Upper lobe of left lung (tissue), 6 donors: ENCODE measurements around the gene NRIP3. TPM values are rescaled to one million over a fixed set of nuclear protein-coding genes. Genes with fewer than 3 reads are reported as not detected.
A peak's percentile ranks its signal among the peaks of the same experiment; 100 is the strongest.
"Not testable (repeated sequence)": the region's sequence is repeated elsewhere in the genome, so short reads cannot be mapped to it uniquely, and the experiment has no call there.

Experiments
- ATAC-seq, 2 donors: fragments of 200-7000 bp; cut with Tn5 transposase; one replicate each; pipeline ENCODE4 v1.9.1; 2022; ENCODE audit warnings: mild to moderate bottlenecking in 2 of 2, moderate library complexity in 2 of 2; ENCODE audit not compliant: low FRiP score in 2 of 2
- DNase-seq, 2 donors: peaks; one replicate each; pipeline ENCODE4 v3.0.0-alpha.2; 2019 to 2020
- H3K27ac ChIP-seq, 4 donors: fragments of 200-600 bp; sonication (generic); one replicate each; pipeline ENCODE4 v1.5.1; 2016 to 2019
- H3K27me3 ChIP-seq, 4 donors: fragments of 200-600 bp; sonication (generic); one replicate each; pipeline ENCODE4 v1.5.1; 2017 to 2019
- H3K36me3 ChIP-seq, 4 donors: fragments of 200-600 bp; sonication (generic); one replicate each; pipeline ENCODE4 v1.5.1; 2016 to 2019
- H3K4me1 ChIP-seq, 4 donors: fragments of 200-600 bp; sonication (generic); one replicate each; pipeline ENCODE4 v1.5.1; 2018 to 2019
- H3K4me3 ChIP-seq, 4 donors: fragments of 200-600 bp; sonication (generic); one replicate each; pipeline ENCODE4 v1.5.1; 2017 to 2019; ENCODE audit warnings: mild to moderate bottlenecking in 2 of 4, moderate library complexity in 1 of 4
- H3K9me3 ChIP-seq, 4 donors: fragments of 200-600 bp; sonication (generic); one replicate each; pipeline ENCODE4 v1.5.1; 2018 to 2019
- EP300 ChIP-seq, 4 donors: sonication (generic); formaldehyde crosslinking; IDR thresholded peaks; one replicate each; pipeline ENCODE4 v1.5.1; 2017; ENCODE audit warnings: antibody characterized with exemption in 4 of 4, control low read depth in 2 of 4
- POLR2A ChIP-seq, 4 donors: fragments of 450-650 bp; IDR thresholded peaks; one replicate each; pipeline ENCODE4 v1.5.1; 2016 to 2017; ENCODE audit warnings: antibody characterized with exemption in 4 of 4, mild to moderate bottlenecking in 2 of 4
- POLR2AphosphoS5 ChIP-seq, 2 donors: sonication (generic); formaldehyde crosslinking; IDR thresholded peaks; one replicate each; pipeline ENCODE4 v1.5.1; 2017; ENCODE audit warnings: antibody characterized with exemption in 2 of 2
- WGBS, 2 donors: methylation state at CpG; one replicate each; pipeline ENCODE4 v1.1.5; 2017 to 2018; 5-methylcytosine and 5-hydroxymethylcytosine counted together
- small RNA-seq, 4 donors: library from RNA; depleted of rRNA; stranded (forward); fragments of <200 nt; gene quantifications; one replicate each; pipeline ENCODE3, GENCODE V24; 2016
- total RNA-seq, 6 donors: library from RNA; depleted of rRNA in 4 of 6; stranded (reverse); fragments of >200 nt in 4 of 6; gene quantifications; one replicate each; pipeline versions ENCODE4 v1.1.0 to v1.2.1, GENCODE V29; 2016 to 2021
- TF ChIP-seq, protein P1 (sequence below), 6 experiments: fragments of 450-650 bp in 4 of 6; fragments of 200-600 bp in 2 of 6; sonication (generic) in 2 of 6; IDR thresholded peaks; one replicate each; pipeline ENCODE4 v1.5.1; 2016 to 2019; ENCODE audit warnings: antibody characterized with exemption in 6 of 6
- donor health status: DM: no; HTN: no; CAD: no; lungs with moderate emphysema.
- donor health status: DM: no; HTN: yes; CAD: no; lungs with severe emphysema.

The NRIP3 gene
- total RNA-seq, 6 donors from 2014 or later = under 0.01 to 5.5 (median 0.87) TPM

DNA sequence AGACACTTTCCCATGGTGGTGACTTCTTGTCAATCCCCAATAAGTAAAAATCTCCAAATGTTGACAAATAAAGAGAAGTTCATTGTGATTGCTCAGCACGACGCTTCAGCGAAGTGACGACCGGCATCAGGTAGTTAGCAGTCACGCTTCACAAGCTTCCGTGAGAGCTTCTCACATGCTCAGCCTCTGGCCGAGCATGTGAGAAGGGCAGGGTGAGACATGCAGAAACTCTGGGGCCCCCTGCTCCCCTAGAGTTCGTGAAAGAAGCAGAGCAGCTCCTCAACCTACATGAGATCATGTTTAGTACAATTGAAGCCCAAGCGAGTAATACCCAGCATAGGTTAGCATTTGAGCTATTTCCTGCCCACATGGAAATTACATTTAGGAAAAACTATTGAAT lies 66.6 kb downstream of the NRIP3 start:
- no peaks in the 10 kb centered on the region for H3K4me1 ChIP-seq
- no peaks in the 10 kb centered on the region for H3K36me3 ChIP-seq
- ATAC-seq = no peak
- H3K27ac ChIP-seq = no peak overlapping the region
- H3K27me3 ChIP-seq = no peaks in the 10 kb centered on the region
- no peak for DNase-seq
- WGBS, 2 donors = 90 to 91% methylated on average over 10 of the region's 10 CpGs
- H3K9me3 ChIP-seq = no peaks in the 10 kb centered on the region
- H3K4me3 ChIP-seq = no peak overlapping the region
- TF ChIP-seq POLR2AphosphoS5 (IDR thresholded peaks at IDR 0.05) = no peak
- TF ChIP-seq EP300 (IDR thresholded peaks at IDR 0.05) = no peak
- TF ChIP-seq, protein P1, sequence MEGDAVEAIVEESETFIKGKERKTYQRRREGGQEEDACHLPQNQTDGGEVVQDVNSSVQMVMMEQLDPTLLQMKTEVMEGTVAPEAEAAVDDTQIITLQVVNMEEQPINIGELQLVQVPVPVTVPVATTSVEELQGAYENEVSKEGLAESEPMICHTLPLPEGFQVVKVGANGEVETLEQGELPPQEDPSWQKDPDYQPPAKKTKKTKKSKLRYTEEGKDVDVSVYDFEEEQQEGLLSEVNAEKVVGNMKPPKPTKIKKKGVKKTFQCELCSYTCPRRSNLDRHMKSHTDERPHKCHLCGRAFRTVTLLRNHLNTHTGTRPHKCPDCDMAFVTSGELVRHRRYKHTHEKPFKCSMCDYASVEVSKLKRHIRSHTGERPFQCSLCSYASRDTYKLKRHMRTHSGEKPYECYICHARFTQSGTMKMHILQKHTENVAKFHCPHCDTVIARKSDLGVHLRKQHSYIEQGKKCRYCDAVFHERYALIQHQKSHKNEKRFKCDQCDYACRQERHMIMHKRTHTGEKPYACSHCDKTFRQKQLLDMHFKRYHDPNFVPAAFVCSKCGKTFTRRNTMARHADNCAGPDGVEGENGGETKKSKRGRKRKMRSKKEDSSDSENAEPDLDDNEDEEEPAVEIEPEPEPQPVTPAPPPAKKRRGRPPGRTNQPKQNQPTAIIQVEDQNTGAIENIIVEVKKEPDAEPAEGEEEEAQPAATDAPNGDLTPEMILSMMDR (IDR thresholded peaks at IDR 0.05) = no peak
- no peak for TF ChIP-seq POLR2A (IDR thresholded peaks at IDR 0.05)

DNA sequence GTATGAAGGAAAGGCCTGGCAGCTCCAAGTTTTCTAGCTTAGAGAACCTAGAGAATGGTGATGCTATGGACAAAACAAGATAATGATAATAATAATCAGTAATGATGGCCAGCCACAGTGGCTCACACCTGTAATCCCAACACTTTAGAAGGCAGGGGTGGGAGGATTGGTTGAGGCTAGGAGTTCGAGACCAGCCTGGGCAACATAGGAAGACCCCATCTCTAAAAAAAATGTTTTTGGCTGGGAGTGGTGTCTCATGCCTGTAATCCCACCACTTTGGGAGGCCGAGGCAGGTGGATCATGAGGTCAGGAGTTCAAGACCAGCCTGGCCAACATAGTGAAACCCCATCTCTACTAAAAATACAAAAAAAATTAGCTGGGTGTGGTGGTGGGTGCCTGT lies 68.0 kb downstream of the NRIP3 start:
- H3K4me1 ChIP-seq = not testable (repeated sequence)
- 86 to 96% methylated on average over 2 of the region's 2 CpGs for WGBS, 2 donors

DNA sequence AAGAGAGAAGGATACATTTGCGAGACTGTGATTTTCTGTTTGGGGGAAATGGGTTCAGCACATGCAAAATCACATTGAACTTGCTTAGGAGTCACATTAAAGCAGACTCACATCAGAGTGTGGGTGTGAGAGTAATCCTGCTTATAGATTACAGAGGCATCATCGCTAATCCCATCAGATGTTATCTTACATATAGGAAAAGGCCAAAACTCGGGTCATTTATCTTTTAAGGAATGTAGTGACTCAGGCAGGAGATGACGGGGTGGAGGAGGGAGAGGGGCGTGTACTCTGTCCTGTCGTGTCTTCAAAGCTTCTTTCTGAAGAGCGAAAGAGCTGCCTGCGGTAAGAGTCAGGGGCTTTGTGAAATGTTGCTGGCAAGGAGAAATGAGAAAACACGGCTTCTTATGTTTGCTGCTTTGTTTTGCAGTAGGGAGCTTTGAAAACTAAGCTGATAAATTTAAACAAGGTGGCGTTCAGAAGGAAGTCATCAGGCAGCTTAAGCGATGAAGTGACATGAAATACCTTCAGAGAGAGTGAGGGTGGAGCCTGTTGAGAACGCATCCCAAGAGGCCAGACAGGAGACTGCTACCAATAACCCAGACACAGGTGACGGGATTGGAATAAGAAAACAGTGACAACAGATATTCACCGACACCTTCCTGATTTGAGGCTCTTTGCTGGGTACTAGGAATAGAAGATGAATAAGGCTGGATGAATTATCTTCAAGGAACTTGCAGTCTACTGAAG lies 68.9 kb downstream of the NRIP3 start:
- whole genome bisulfite sequencing, 2 donors = 54 to 60% methylated on average over 14 of the region's 14 CpGs
- Histone ChIP-seq H3K27me3 (no peaks in the 10 kb centered on the region), H3K27ac (no peak overlapping the region), H3K9me3 (no peaks in the 10 kb centered on the region), H3K36me3 (no peaks in the 10 kb centered on the region), H3K4me3 (no peak overlapping the region), H3K4me1 (no peaks in the 10 kb centered on the region)
- DNase-seq = no peak
- peak in 1 of 2 donors; percentile 80 for ATAC-seq
- TF ChIP-seq POLR2AphosphoS5 (IDR thresholded peaks at IDR 0.05) = no peak
- TF ChIP-seq, protein P1 (IDR thresholded peaks at IDR 0.05) = no peak
- TF ChIP-seq EP300 (IDR thresholded peaks at IDR 0.05) = no peak
- no peak for TF ChIP-seq POLR2A (IDR thresholded peaks at IDR 0.05)

More for the DNA sequence above, 68.0 kb downstream of the NRIP3 start:
- not testable (repeated sequence) for H3K36me3 ChIP-seq, H3K9me3 ChIP-seq, H3K27me3 ChIP-seq, ATAC-seq, DNase-seq, H3K27ac ChIP-seq, H3K4me3 ChIP-seq

GRCh38 chr11:8933931-8934330 lies 69.9 kb downstream of the NRIP3 start:
- WGBS, 2 donors = 94 to 99% methylated on average over 6 of the region's 6 CpGs

DNA sequence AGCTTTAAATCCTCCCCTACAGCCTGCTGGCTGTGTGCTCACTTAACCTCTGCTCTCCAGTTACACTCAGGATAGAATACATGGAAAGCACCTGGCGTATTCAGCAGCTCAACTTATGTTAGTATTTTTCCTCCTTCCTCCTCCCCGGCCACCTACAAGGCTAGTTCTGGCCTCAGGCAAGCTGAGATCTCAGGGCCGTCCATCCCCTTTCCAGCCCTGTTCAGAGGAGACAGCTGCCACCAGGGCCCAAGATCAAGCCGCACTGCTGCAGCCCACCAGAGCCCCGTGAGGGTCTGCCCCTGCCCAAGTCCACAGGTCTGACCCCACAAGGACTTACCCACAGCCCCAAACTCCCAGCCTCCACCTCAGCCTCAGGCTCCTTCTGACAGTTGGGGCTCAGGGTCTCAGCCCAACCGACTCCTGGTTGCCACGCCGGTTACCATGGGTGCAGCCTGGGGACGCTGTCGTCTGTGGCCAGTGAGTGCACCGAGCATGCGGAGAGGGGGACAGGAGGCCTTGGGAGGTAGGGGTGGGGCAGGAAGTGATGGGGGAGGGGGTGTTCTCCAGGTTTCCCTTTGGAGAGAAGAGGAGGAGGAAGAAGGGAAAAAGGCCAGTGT lies 71.1 kb downstream of the NRIP3 start, which contains the start of gene C11orf16:
Gene C11orf16 (minus strand): TSS at position 384 of the 617 bp plus-strand sequence. CDS start 639 bp downstream, outside the sequence.
- 81 to 88% methylated on average over 12 of the region's 12 CpGs for WGBS, 2 donors
- TF ChIP-seq POLR2A (IDR thresholded peaks at IDR 0.05) (peak in 1 of 4 donors; percentile 21), POLR2AphosphoS5 (IDR thresholded peaks at IDR 0.05) (no peak)
- peak within 1 kb of the TSS in 2 of 4 donors; percentile 4 to 8 for H3K4me3 ChIP-seq
- no peaks in the 10 kb centered on the region for H3K36me3 ChIP-seq
- no peaks in the 10 kb centered on the region for H3K4me1 ChIP-seq
- no peaks in the 10 kb centered on the region for H3K9me3 ChIP-seq
- DNase-seq (no peak), ATAC-seq (peak in 1 of 2 donors; percentile 12)
- no peaks in the 10 kb centered on the region for H3K27me3 ChIP-seq
- no peak within 1 kb of the TSS for H3K27ac ChIP-seq

More at GRCh38 chr11:8933931-8934330, 69.9 kb downstream of the NRIP3 start:
- Histone ChIP-seq H3K27me3 (no peaks in the 10 kb centered on the region), H3K36me3 (no peaks in the 10 kb centered on the region), H3K4me3 (no peak overlapping the region), H3K9me3 (no peaks in the 10 kb centered on the region), H3K27ac (no peak overlapping the region), H3K4me1 (no peaks in the 10 kb centered on the region)
- TF ChIP-seq POLR2A (IDR thresholded peaks at IDR 0.05) (no peak), POLR2AphosphoS5 (IDR thresholded peaks at IDR 0.05) (no peak), EP300 (IDR thresholded peaks at IDR 0.05) (no peak)
- TF ChIP-seq, protein P1 (IDR thresholded peaks at IDR 0.05) = no peak
- ATAC-seq = no peak
- no peak for DNase-seq

Small RNAs within 50 kb of the gene (small RNA-seq; reads per million reads assigned to genes)
- gene RF00019 = 0 reads per million in 4 donors

Other genes with a start within 250 kb of the NRIP3 start
- gene AKIP1, start 92.8 kb downstream of the NRIP3 start, total RNA-seq = 10 to 100 TPM; 17.4 to 31.8 (median 23.1) TPM
- gene C11orf16, start 71.1 kb downstream of the NRIP3 start, total RNA-seq = 10 to 100 TPM in 2 of 6 donors, 1 to 10 TPM in 3, not detected in 1; 4.3 to 13.6 (median 7.8) TPM
- gene ASCL3, start 61.0 kb downstream of the NRIP3 start, total RNA-seq = not detected
- gene TMEM9B, start 39.6 kb downstream of the NRIP3 start, total RNA-seq = 10 to 100 TPM; 23.0 to 86.6 (median 56.0) TPM
- 1 to 10 TPM; 2.2 to 8.4 (median 4.4) TPM for gene SCUBE2, start 87.6 kb upstream of the NRIP3 start, total RNA-seq